GM12878 (cell line): ENCODE results near the gene SEMA4D. TPM values are rescaled to one million over a fixed set of nuclear protein-coding genes. Genes with fewer than 3 reads are reported as not detected.

ENCODE experiments used
- ATAC-seq: fragments of 200-7000 bp; cut with Tn5 transposase; 3 replicates; pipeline ENCODE4 v1.9.1; 2020; ENCODE audit warnings: mild to moderate bottlenecking, moderate library complexity
- BruUV-seq: library from RNA; stranded (reverse); fragments of 400-500 nt; replicated peaks from 2 replicates; lab custom pipeline; 2021; lab: Mats Ljungman, UMichigan
- CTCF ChIA-PET: fragments of 300-600 bp; sonication (Branson Sonifier 250); formaldehyde crosslinking; extraction: SDS; loops from one replicate; lab custom pipeline; 2021; ENCODE audit warnings: inconsistent platforms; lab: Yijun Ruan, JAX
- POLR2A ChIA-PET: fragments of 350-600 bp; formaldehyde crosslinking; extraction: SDS; loops from one replicate; lab custom pipeline; 2021; ENCODE audit warnings: inconsistent platforms; lab: Charles Lee
- RAD21 ChIA-PET: fragments of 300-600 bp; sonication (Branson Sonifier 250); formaldehyde crosslinking; loops from one replicate; lab custom pipeline; 2023; ENCODE audit warnings: antibody characterized with exemption; ENCODE audit not compliant: unreplicated experiment; lab: Charles Lee
- SMC1A ChIA-PET: fragments of 300-600 bp; sonication (Branson Sonifier 250); formaldehyde crosslinking; loops from one replicate; lab custom pipeline; 2023; ENCODE audit not compliant: unreplicated experiment, uncharacterized antibody; lab: Charles Lee
- DNase-seq: peaks from one replicate; pipeline ENCODE4 v3.0.0-alpha.2; 2011; ENCODE audit warnings: low read depth, low spot score
- FAIRE-seq: peaks from 3 replicates; lab custom pipeline; 2011; peaks lifted over from hg19 to GRCh38; lab: Jason Lieb, UNC
- H2AFZ ChIP-seq: 2 replicates; pipeline ENCODE4 v1.6.0; 2011; ENCODE audit warnings: low read depth, low read length, control low read depth; ENCODE audit not compliant: control insufficient read depth
- H3K27ac ChIP-seq: 2 replicates; pipeline ENCODE4 v1.5.1; 2011; ENCODE audit warnings: control low read depth; ENCODE audit not compliant: control insufficient read depth, insufficient read depth
- H3K27me3 ChIP-seq, 2 experiments: replicated peaks in 1 of 2; 2 replicates each; pipeline versions ENCODE4 v1.6.0 to v1.6.1; 2011; ENCODE audit warnings: low read length in 1 of 2; ENCODE audit not compliant: control insufficient read depth in 2 of 2, insufficient read depth in 2 of 2
- H3K36me3 ChIP-seq, 2 experiments: 2 replicates each; pipeline ENCODE4 v1.5.1; 2011; ENCODE audit warnings: low read length in 1 of 2; ENCODE audit not compliant: control insufficient read depth in 2 of 2, insufficient read depth in 2 of 2
- H3K4me1 ChIP-seq: 2 replicates; pipeline ENCODE4 v1.6.1; 2011; ENCODE audit warnings: mild to moderate bottlenecking, low read length, moderate library complexity, mixed read lengths; ENCODE audit not compliant: control insufficient read depth, insufficient read depth
- H3K4me2 ChIP-seq: 2 replicates; pipeline ENCODE4 v1.6.0; 2011; ENCODE audit warnings: control low read depth; ENCODE audit not compliant: control insufficient read depth, insufficient read depth
- H3K4me3 ChIP-seq: fragments of 200-600 bp; sonication (generic); 2 replicates; pipeline ENCODE4 v1.5.1; 2016
- H3K79me2 ChIP-seq: 2 replicates; pipeline ENCODE4 v1.6.0; 2011; ENCODE audit warnings: low read length; ENCODE audit not compliant: control insufficient read depth, insufficient read depth
- H3K9ac ChIP-seq: 2 replicates; pipeline ENCODE4 v1.8.0; 2011; ENCODE audit warnings: low read length, control low read depth, mixed read lengths; ENCODE audit not compliant: control insufficient read depth, insufficient read depth
- H3K9me3 ChIP-seq: replicated peaks from 3 replicates; pipeline ENCODE4 v1.5.1; 2011; ENCODE audit warnings: mild to moderate bottlenecking, low read length; ENCODE audit not compliant: control insufficient read depth, insufficient read depth
- H4K20me1 ChIP-seq: 2 replicates; pipeline ENCODE4 v1.6.0; 2011; ENCODE audit not compliant: control insufficient read depth, insufficient read depth
- MEF2B ChIP-seq: fragments of 450-650 bp; IDR thresholded peaks from 2 replicates; pipeline ENCODE4 v1.6.1; 2018; ENCODE audit warnings: mild to moderate bottlenecking, moderate library complexity; ENCODE audit not compliant: partially characterized antibody, poor library complexity, severe bottlenecking
- SPI1 ChIP-seq: IDR thresholded peaks from 2 replicates; pipeline ENCODE4 v1.6.1; 2011; ENCODE audit warnings: low read depth, mild to moderate bottlenecking, low read length, moderate library complexity, borderline replicate concordance; ENCODE audit not compliant: insufficient read depth
- WGBS: methylation state at CpG from one replicate; pipeline ENCODE4 v1.1.6; 2016; ENCODE audit warnings: low lambda C conversion rate; ENCODE audit not compliant: insufficient replicate concordance, insufficient coverage; ENCODE audit errors: missing lambda C conversion rate; 5-methylcytosine and 5-hydroxymethylcytosine counted together
- in situ Hi-C: fragments of 300-500 bp; cut with MboI; formaldehyde crosslinking; loops from 9 replicates; pipeline ENCODE4 v1.14.3; 2018; ENCODE audit warnings: mixed read lengths
- intact Hi-C: fragments of 100-400 bp; cut with micrococcal nuclease; formaldehyde crosslinking; loops from one replicate; pipeline ENCODE4 v1.14.2; 2022; ENCODE audit not compliant: unreplicated experiment
- polyA plus RNA-seq, 11 experiments: library from polyadenylated mRNA; depleted of rRNA in 4 of 11; unstranded in 6 of 11; stranded (reverse) in 5 of 11; fragments of >200 nt; fragmentation: Nextera tagmentation in 4 of 11; fragmentation: Illumina TruSeq in 1 of 11; extraction: Ambion mirVana in 4 of 11; extraction: Trizol in 1 of 11; gene quantifications; 1 replicate in 1 of 11; 2 replicates in 10 of 11; pipeline versions ENCODE4 v1.2.1 to v1.2.3, GENCODE V29; 2011 to 2016; ENCODE audit warnings: inconsistent platforms in 2 of 11, missing spikeins in 2 of 11, low read depth in 1 of 11
- total RNA-seq, 4 experiments: library from RNA; depleted of rRNA in 3 of 4; stranded (reverse); fragments of >200 nt in 3 of 4; fragmentation: Illumina TruSeq in 1 of 4; extraction: Trizol in 1 of 4; gene quantifications; 2 replicates each; pipeline versions ENCODE4 v1.2.1 to v1.2.3, GENCODE V29; 2013 to 2021
- TF ChIP-seq, protein P1 (sequence below): fragments of 150-350 bp; IDR thresholded peaks from 2 replicates; pipeline ENCODE4 v1.6.1; 2016; ENCODE audit warnings: low read depth, low read length

SEMA4D gene
- total and polyA plus RNA-seq, 10 of the 15 experiments (the other 5 are each of a cell fraction or from before 2014, with no cell fraction given): 15.1 to 136 (median 39.6) TPM

DNA sequence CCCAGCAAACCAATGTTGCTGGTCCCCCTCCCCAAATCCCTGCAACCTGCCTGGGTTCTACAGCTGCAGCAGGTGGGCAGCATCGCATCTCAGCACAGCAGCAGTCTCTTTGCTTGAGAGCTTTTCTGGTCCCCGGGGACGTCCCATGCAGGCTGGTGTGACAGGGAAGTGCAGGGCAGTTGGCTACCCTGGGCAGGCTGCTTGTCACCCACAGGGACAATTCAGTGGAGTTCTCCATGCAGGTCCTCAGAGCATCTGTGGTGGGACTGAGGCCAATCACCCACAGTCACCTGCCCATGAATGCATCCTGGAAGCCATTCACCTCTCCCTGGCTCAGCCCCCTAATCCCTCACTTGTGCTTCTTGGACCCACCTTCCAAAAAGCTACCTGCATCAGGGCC lies 43.9 kb upstream of the SEMA4D start:
- peaks cover 6% of the 10 kb centered on the region; the same call in 2 of the 3 replicates for H3K9me3 ChIP-seq
- no peaks in the 10 kb centered on the region for H3K36me3 ChIP-seq
- 0% methylated on average over 3 of the region's 3 CpGs for WGBS
- ChIA-PET CTCF (interaction anchor here (0.7 to 3.0 kb wide), 4 partner anchors 18 to 131 kb away, joined by 3 to 10 read pairs (median 7); no protein-coding TSS in a partner anchor), POLR2A (interaction anchor here (1.7 kb wide), 1 partner anchor 19 kb away, joined by 5 read pairs; no protein-coding TSS in a partner anchor), SMC1A (interaction anchor here (0.8 to 3.0 kb wide), 10 partner anchors 8 to 143 kb away, joined by 3 to 14 read pairs (median 4); no protein-coding TSS in a partner anchor), RAD21 (interaction anchor here (1.0 to 2.5 kb wide), 4 partner anchors 9 to 116 kb away, joined by 3 to 6 read pairs (median 4); no protein-coding TSS in a partner anchor)
- H2AFZ ChIP-seq: peak overlapping the region; percentile 5
- H3K9ac ChIP-seq: no peak overlapping the region
- H3K79me2 ChIP-seq: no peaks in the 10 kb centered on the region
- TF ChIP-seq, protein P1, sequence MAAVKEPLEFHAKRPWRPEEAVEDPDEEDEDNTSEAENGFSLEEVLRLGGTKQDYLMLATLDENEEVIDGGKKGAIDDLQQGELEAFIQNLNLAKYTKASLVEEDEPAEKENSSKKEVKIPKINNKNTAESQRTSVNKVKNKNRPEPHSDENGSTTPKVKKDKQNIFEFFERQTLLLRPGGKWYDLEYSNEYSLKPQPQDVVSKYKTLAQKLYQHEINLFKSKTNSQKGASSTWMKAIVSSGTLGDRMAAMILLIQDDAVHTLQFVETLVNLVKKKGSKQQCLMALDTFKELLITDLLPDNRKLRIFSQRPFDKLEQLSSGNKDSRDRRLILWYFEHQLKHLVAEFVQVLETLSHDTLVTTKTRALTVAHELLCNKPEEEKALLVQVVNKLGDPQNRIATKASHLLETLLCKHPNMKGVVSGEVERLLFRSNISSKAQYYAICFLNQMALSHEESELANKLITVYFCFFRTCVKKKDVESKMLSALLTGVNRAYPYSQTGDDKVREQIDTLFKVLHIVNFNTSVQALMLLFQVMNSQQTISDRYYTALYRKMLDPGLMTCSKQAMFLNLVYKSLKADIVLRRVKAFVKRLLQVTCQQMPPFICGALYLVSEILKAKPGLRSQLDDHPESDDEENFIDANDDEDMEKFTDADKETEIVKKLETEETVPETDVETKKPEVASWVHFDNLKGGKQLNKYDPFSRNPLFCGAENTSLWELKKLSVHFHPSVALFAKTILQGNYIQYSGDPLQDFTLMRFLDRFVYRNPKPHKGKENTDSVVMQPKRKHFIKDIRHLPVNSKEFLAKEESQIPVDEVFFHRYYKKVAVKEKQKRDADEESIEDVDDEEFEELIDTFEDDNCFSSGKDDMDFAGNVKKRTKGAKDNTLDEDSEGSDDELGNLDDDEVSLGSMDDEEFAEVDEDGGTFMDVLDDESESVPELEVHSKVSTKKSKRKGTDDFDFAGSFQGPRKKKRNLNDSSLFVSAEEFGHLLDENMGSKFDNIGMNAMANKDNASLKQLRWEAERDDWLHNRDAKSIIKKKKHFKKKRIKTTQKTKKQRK: no peak
- TF ChIP-seq SPI1 (0 out of 2 replicates have a peak, but pooled peaks have one; percentile 19), MEF2B (peak; percentile 69)
- peak; percentile 74 for ATAC-seq
- no peak for FAIRE-seq
- no TSS peak for BruUV-seq
- in situ Hi-C loops: no loop called here
- no peak for DNase-seq
- H4K20me1 ChIP-seq: no peaks in the 10 kb centered on the region
- H3K4me1 ChIP-seq: peaks cover 19% of the 10 kb centered on the region
- H3K4me3 ChIP-seq: no peak overlapping the region
- no peaks in the 10 kb centered on the region for H3K27me3 ChIP-seq
- no peak overlapping the region for H3K27ac ChIP-seq
- no peak overlapping the region for H3K4me2 ChIP-seq
- intact Hi-C loops: no loop called here
